Loucy (cell line): ENCODE results near the gene RAPSN.

ENCODE experiments used
- H2AFZ ChIP-seq: fragments of 200-600 bp; sonication (generic); 2 replicates; pipeline ENCODE4 v1.6.0; 2016; ENCODE audit warnings: antibody characterized with exemption, mild to moderate bottlenecking, low read length, moderate library complexity
- H3F3A ChIP-seq: fragments of 200-600 bp; 2 replicates; pipeline ENCODE4 v1.6.0; 2016; ENCODE audit warnings: antibody characterized with exemption, low read depth, mild to moderate bottlenecking
- H3K27me3 ChIP-seq: fragments of 200-600 bp; sonication (generic); 2 replicates; pipeline ENCODE4 v1.6.1; 2014; ENCODE audit warnings: low read length, mild to moderate bottlenecking; ENCODE audit not compliant: insufficient read depth, poor library complexity, severe bottlenecking
- H3K36me3 ChIP-seq: fragments of 200-600 bp; sonication (generic); 2 replicates; pipeline ENCODE4 v1.6.1; 2016; ENCODE audit warnings: low read length; ENCODE audit not compliant: insufficient read depth
- H3K4me1 ChIP-seq: fragments of 200-600 bp; sonication (generic); 2 replicates; pipeline ENCODE4 v1.5.1; 2014; ENCODE audit warnings: low read length, mild to moderate bottlenecking; ENCODE audit not compliant: insufficient read depth, poor library complexity, severe bottlenecking
- H3K4me2 ChIP-seq: fragments of 200-600 bp; sonication (generic); 2 replicates; pipeline ENCODE4 v1.6.0; 2014; ENCODE audit warnings: antibody characterized with exemption, low read length, low read depth, mild to moderate bottlenecking; ENCODE audit not compliant: poor library complexity, severe bottlenecking
- H3K4me3 ChIP-seq: fragments of 200-600 bp; sonication (generic); 2 replicates; pipeline ENCODE4 v1.5.1; 2014; ENCODE audit warnings: low read length, mild to moderate bottlenecking, mixed read lengths; ENCODE audit not compliant: poor library complexity, severe bottlenecking
- H3K79me2 ChIP-seq: fragments of 200-600 bp; sonication (generic); 2 replicates; pipeline ENCODE4 v1.6.1; 2014; ENCODE audit warnings: low read length; ENCODE audit not compliant: insufficient read depth
- H3K9ac ChIP-seq: fragments of 200-600 bp; sonication (generic); 2 replicates; pipeline ENCODE4 v1.6.0; 2014; ENCODE audit warnings: mild to moderate bottlenecking, low read depth, low read length, moderate library complexity; ENCODE audit not compliant: poor library complexity, severe bottlenecking
- H3K9me2 ChIP-seq: fragments of 200-600 bp; sonication (generic); replicated peaks from 2 replicates; pipeline ENCODE4 v1.6.1; 2016; ENCODE audit warnings: low read depth, low read length, mixed read lengths
- H3K9me3 ChIP-seq: fragments of 200-600 bp; sonication (generic); 2 replicates; pipeline ENCODE4 v1.6.1; 2014; ENCODE audit warnings: mild to moderate bottlenecking, antibody characterized with exemption, low read length, low read depth; ENCODE audit not compliant: insufficient read depth
- H4K20me1 ChIP-seq: fragments of 200-600 bp; sonication (generic); 2 replicates; pipeline ENCODE4 v1.6.0; 2014; ENCODE audit warnings: antibody characterized with exemption, low read length, mild to moderate bottlenecking; ENCODE audit not compliant: insufficient read depth, poor library complexity, severe bottlenecking
- CTCF ChIP-seq: fragments of 200-600 bp; sonication (generic); conservative IDR thresholded peaks from 2 replicates; pipeline ENCODE4 v1.5.1; 2014; ENCODE audit warnings: mild to moderate bottlenecking, antibody characterized with exemption, low read length
- EZH2phosphoT487 ChIP-seq: fragments of 200-600 bp; IDR thresholded peaks from 2 replicates; pipeline ENCODE4 v1.6.1; 2018; ENCODE audit warnings: antibody characterized with exemption, mild to moderate bottlenecking, moderate library complexity, borderline replicate concordance

The RAPSN gene

GRCh38 chr11:47453365-47453764 lies 4.4 kb upstream of the RAPSN start:
- H3K9me3 ChIP-seq, result no peaks in the 10 kb centered on the region
- no peaks in the 10 kb centered on the region for H3K9me2 ChIP-seq
- no peak overlapping the region for H3K4me2 ChIP-seq
- H3K4me3 ChIP-seq, result no peak overlapping the region
- no peak overlapping the region for H2AFZ ChIP-seq
- H3K4me1 ChIP-seq, result no peaks in the 10 kb centered on the region
- no peaks in the 10 kb centered on the region for H3F3A ChIP-seq
- no peaks in the 10 kb centered on the region for H3K79me2 ChIP-seq
- no peaks in the 10 kb centered on the region for H3K27me3 ChIP-seq
- H4K20me1 ChIP-seq, result no peaks in the 10 kb centered on the region
- TF ChIP-seq EZH2phosphoT487, result no peak
- TF ChIP-seq CTCF, result no peak
- no peak overlapping the region for H3K9ac ChIP-seq
- no peaks in the 10 kb centered on the region for H3K36me3 ChIP-seq

GRCh38 chr11:47451990-47452389 lies 3.1 kb upstream of the RAPSN start:
- H3K4me1 ChIP-seq, result no peaks in the 10 kb centered on the region
- H2AFZ ChIP-seq, result no peak overlapping the region
- H3K9me3 ChIP-seq, result no peaks in the 10 kb centered on the region
- H3K4me2 ChIP-seq, result no peak overlapping the region
- no peaks in the 10 kb centered on the region for H3K79me2 ChIP-seq
- H3K4me3 ChIP-seq, result no peak overlapping the region
- no peaks in the 10 kb centered on the region for H4K20me1 ChIP-seq
- H3F3A ChIP-seq, result no peaks in the 10 kb centered on the region
- H3K36me3 ChIP-seq, result no peaks in the 10 kb centered on the region
- no peaks in the 10 kb centered on the region for H3K27me3 ChIP-seq
- H3K9ac ChIP-seq, result no peak overlapping the region
- H3K9me2 ChIP-seq, result no peaks in the 10 kb centered on the region
- TF ChIP-seq EZH2phosphoT487, result no peak

- no peaks in the 10 kb centered on the region for H4K20me1 ChIP-seq
- H3K79me2 ChIP-seq, result no peaks in the 10 kb centered on the region
- no peak overlapping the region for H2AFZ ChIP-seq
- H3K9me2 ChIP-seq, result no peaks in the 10 kb centered on the region
- no peaks in the 10 kb centered on the region for H3K27me3 ChIP-seq
- TF ChIP-seq CTCF (no peak), EZH2phosphoT487 (no peak)
- no peaks in the 10 kb centered on the region for H3K36me3 ChIP-seq
- H3K4me3 ChIP-seq, result no peak overlapping the region
- no peaks in the 10 kb centered on the region for H3K9me3 ChIP-seq
- H3F3A ChIP-seq, result no peaks in the 10 kb centered on the region
- H3K4me1 ChIP-seq, result no peaks in the 10 kb centered on the region
- H3K9ac ChIP-seq, result no peak overlapping the region
- no peak overlapping the region for H3K4me2 ChIP-seq
Observed at GRCh38 chr11:47451436-47451835, 2.5 kb upstream of the RAPSN start.

GRCh38 chr11:47449541-47449940 lies 605 bp upstream of the RAPSN start:
- no peak overlapping the region for H3K4me3 ChIP-seq
- no peak overlapping the region for H2AFZ ChIP-seq
- no peaks in the 10 kb centered on the region for H3K36me3 ChIP-seq
- H3K9ac ChIP-seq, result no peak overlapping the region
- H3K79me2 ChIP-seq, result no peaks in the 10 kb centered on the region
- H3K4me1 ChIP-seq, result no peaks in the 10 kb centered on the region
- H3K9me3 ChIP-seq, result no peaks in the 10 kb centered on the region
- no peaks in the 10 kb centered on the region for H4K20me1 ChIP-seq
- H3K4me2 ChIP-seq, result no peak overlapping the region
- TF ChIP-seq EZH2phosphoT487 (no peak), CTCF (no peak)
- no peaks in the 10 kb centered on the region for H3K27me3 ChIP-seq
- no peaks in the 10 kb centered on the region for H3K9me2 ChIP-seq
- no peaks in the 10 kb centered on the region for H3F3A ChIP-seq
